Measurements from ENCODE around the gene MIGA1.

GRCh38 chr1:77762072-77762476, 17.4 kb upstream of the MIGA1 start:
- TF ChIP-seq CTCF (IDR thresholded peaks at IDR 0.05; ENCODE audit: low read depth, low read length) (no peak), POLR2A (IDR thresholded peaks at IDR 0.05; ENCODE audit: extremely low read depth, insufficient read length) (no peak)
